Activated effector memory CD4-positive, alpha-beta T cell treated with Interleukin-2 at 50 U/mL for 16 hours (primary cell): Measurements from ENCODE around the gene STK10.
"Not testable (repeated sequence)": the region's sequence is repeated elsewhere in the genome, so short reads cannot be mapped to it uniquely, and the experiment has no call there.

Experiments
- DNase-seq: peaks from one replicate; pipeline ENCODE4 v3.0.0-alpha.2; 2020

The STK10 gene

GRCh38 chr5:172048539-172049101 is 139.4 kb downstream of the STK10 start:
- no peak for DNase-seq

GRCh38 chr5:172048170-172048422 is 139.9 kb downstream of the STK10 start:
- DNase-seq = no peak

- no peak for DNase-seq
These were observed 141.4 kb downstream of the STK10 start for GRCh38 chr5:172046593-172046992.

- no peak for DNase-seq
These were observed 142.8 kb downstream of the STK10 start for GRCh38 chr5:172045315-172045632.

GRCh38 chr5:172044631-172045314 is 143.3 kb downstream of the STK10 start:
- DNase-seq = no peak

GRCh38 chr5:172043865-172044264 is 144.2 kb downstream of the STK10 start:
- no peak for DNase-seq

- DNase-seq = no peak
These were observed 145.8 kb downstream of the STK10 start for GRCh38 chr5:172042183-172042582.

GRCh38 chr5:172038167-172038566 is 149.9 kb downstream of the STK10 start:
- no peak for DNase-seq

- DNase-seq = no peak
These were observed 153.0 kb downstream of the STK10 start for GRCh38 chr5:172035049-172035448.

- DNase-seq = no peak
These were observed 156.0 kb downstream of the STK10 start for GRCh38 chr5:172031894-172032461.

GRCh38 chr5:172029876-172030275 is 158.1 kb downstream of the STK10 start:
- DNase-seq = no peak

GRCh38 chr5:172028167-172028566 is 159.9 kb downstream of the STK10 start:
- no peak for DNase-seq

- not testable (repeated sequence) for DNase-seq
These were observed 167.8 kb downstream of the STK10 start for GRCh38 chr5:172020110-172020786.

GRCh38 chr5:172015346-172015745 is 172.7 kb downstream of the STK10 start:
- DNase-seq = no peak

GRCh38 chr5:172010278-172010677 is 177.7 kb downstream of the STK10 start:
- no peak for DNase-seq

GRCh38 chr5:172009536-172010270 is 178.3 kb downstream of the STK10 start:
- DNase-seq = no peak

GRCh38 chr5:172008689-172009141 is 179.3 kb downstream of the STK10 start:
- no peak for DNase-seq

GRCh38 chr5:172008111-172008455 is 179.9 kb downstream of the STK10 start:
- no peak for DNase-seq

- DNase-seq = no peak
These were observed 180.6 kb downstream of the STK10 start for GRCh38 chr5:172007175-172008110.

GRCh38 chr5:172006321-172007174 is 181.5 kb downstream of the STK10 start, which contains the start of gene FBXW11:
FBXW11 (minus strand) TSS chr5:172006638; CDS start chr5:172006502, 136 bp downstream.
- DNase-seq = peak; percentile 88

GRCh38 chr5:172005708-172006320 is 182.2 kb downstream of the STK10 start:
- peak; percentile 2 for DNase-seq
